ENCODE results near the gene LIME1.

LIME1 gene

DNA sequence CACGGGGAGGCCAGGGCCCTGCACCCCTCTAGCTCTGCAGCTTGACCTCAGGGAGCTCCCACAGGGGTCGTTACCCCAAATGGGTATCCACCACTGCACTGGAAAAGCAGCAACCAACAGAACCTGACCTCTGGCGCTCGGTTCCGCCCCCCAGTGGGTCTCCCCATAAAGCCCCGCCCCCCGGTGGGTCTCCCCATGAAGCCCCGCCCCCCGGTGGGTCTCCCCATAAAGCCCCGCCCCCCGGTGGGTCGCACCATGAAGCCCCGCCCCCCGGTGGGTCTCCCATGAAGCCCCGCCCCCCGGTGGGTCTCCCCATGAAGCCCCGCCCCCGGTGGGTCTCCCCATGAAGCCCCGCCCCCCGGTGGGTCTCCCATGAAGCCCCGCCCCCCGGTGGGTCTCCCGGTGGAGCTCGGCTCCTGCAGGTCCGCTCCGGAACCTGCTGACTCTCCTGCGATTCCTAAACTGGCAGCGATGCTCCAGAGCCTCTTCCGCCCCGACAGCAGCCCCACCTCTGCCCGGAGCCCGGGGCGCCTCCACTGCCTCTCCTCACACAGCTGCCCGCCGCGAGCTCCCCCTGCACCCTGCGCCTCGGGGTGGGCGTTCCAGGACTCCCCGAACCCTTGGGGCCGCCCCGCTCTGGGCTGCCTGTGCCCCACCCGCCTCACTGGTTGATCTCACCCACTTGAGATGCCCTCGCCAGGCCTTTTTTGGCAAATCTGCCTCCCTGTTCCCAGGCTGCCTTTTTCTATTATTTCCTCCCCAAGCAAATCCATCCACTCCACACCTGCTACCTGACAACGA is 15.2 kb downstream of the LIME1 start:
- DNase-seq, result peak; percentile 23

DNA sequence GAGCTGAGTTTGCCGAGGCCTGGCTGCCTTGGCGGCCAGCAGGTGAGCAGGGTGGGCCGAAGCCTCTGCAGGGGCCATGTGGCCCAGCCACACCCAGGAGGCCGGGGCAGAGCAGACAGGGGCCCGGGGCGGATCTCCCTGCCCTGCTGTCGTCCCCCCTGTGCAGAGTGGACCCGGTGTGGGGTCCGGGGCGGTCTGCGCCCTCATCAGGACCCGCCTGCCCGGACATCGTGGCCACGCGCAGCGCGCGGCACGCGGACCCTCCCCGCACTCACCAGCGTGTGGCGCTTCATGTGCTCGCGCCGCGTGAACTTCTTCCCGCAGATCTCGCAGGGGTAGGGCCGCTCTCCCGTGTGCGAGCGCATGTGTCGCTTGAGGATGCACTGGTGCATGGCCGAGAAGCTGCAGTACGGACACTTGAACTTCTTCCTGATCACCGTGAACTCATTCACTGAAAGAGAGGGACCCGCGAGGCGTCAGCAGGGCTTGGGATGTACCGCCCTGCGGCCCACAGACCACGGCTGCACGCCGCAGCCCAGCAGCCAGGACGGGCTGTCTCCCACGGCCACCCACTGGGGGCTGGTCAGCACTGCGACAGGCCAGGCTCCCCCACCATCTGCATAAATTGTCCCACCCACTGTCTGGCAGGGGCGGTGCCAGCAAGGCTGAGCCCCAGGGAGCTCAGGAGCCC is 16.1 kb downstream of the LIME1 start:
- DNase-seq, result peak; percentile 3

DNA sequence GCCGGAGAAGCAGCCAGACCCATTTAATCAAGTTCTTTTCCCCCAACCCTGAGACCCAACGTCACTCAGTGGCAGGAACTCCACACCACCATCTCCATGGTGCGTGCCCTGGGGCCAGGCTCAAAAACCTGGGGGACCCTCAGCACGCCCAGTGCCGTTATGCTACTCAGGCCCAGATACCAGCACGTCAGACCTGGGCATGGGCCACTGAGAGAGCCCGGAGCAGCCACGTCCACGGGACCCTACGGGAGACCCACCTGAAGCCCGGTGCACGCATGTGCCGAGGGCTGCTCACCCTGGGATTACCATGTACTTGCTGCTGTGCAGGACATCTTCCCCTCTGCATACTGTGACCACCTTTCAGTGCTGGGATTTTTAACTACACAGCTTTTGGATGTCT is 16.9 kb downstream of the LIME1 start:
- DNase-seq, result no peak

DNA sequence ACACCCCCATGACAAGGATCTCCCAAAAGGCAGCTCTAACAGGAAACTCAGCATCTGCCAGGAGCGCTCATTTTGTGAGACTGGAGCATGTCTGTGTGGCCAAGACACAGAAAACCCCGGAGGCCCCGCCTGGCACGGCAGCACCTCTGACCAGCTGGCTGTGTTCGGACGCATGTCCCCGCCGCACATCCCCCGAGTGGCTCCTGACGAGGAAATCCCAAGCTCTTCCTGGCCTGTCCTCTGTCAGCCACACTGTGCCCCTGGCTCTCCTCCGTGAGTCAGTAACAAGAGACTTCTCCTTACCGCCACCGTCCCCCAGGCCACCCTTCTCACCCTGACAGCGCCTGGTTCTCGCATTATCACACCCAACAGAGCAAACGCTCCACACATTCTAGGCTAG is 17.5 kb downstream of the LIME1 start:
- no peak for DNase-seq

DNA sequence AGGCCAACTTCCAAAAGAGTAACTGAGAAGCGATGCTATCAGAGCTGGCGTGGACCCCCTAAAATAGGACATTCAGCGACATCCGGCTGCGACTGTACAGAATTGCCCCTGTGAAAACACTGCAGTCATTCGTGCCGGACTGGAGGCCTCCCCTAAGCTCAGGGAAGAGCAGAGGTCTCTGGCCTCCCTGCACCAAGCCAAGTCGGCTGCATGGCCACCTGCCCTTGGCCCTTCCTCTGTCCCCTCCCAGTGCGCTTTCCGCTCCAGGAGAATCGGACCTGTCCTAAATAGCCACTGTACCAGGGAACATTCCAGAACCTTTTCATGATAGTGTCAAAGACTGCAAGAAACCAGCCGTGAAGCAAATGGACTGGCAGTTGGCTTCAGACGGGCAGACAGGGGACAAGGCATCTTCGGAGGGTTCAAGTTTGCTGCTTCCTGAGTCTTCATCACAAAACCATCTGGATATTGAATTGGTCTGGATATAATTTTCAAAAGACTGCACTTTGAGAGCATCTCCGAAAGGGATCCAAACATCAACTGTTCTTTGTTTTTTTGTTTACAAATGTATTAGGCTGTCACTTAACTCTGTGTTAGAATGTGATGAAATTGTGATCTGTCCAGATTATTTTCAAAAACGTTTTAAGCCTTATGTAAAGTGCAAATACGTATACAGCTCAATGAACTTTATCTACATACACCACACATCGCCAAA is 19.6 kb downstream of the LIME1 start:
- no peak for DNase-seq

DNA sequence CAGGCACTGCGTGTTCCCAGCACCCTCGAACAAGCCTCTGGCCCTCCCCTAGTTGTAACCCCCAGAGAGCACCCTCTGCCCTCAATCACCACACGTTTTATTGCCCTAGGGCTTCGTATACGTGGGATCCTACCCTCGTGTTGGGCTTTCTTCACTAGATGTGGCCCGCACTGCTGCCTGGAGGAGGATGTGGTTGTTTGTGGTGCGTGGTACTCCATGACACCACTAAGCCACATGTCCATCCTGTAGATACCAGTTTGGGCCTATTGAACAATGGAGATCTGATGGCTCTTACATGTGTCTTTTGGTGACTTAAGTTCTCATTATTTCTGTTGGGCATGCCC is 20.2 kb downstream of the LIME1 start:
- DNase-seq, result no peak

DNA sequence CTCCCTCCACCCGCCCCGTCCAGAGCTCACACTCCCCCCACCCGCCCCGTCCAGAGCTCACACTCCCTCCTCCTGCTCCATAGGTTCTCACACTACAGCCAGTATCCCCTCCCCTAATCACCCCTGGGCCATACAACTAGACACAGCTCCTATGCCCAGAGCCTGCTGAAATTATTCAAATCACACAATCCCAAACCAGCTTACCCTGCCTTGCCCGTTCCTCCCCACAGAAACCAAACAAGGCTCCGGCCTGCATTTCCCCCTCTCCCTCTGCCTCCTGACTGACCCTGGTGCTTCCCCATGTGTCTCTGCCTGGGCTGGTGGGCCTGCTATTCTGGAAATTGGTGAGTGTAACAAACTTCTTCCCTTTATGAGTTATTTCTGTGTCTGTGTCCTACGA is 21.7 kb downstream of the LIME1 start:
- no peak for DNase-seq

DNA sequence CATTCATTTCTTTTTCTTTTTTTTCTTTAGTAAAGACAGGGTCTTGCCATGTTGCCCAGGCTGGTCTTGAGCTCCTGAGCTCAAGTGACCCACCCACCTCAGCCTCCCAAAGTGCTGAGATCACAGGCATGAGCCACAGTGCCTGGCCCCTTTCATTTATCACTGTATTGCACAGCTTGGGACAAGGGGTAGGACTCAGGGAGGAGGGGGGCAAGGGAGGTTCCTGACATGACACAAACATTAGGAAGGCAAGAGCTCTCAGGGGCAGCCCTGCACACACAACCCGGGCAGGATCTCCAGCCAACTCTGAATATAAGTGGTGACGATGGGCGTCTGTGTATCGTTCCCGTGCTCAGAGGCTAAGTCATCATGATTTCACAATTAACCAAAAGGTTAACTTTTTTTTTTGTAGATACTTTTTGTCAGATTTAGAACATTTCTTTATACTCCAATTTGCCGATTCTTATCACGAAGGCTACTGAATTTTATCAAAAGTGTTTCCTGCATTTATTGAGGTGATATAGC is 23.0 kb downstream of the LIME1 start:
- DNase-seq, result no peak

DNA sequence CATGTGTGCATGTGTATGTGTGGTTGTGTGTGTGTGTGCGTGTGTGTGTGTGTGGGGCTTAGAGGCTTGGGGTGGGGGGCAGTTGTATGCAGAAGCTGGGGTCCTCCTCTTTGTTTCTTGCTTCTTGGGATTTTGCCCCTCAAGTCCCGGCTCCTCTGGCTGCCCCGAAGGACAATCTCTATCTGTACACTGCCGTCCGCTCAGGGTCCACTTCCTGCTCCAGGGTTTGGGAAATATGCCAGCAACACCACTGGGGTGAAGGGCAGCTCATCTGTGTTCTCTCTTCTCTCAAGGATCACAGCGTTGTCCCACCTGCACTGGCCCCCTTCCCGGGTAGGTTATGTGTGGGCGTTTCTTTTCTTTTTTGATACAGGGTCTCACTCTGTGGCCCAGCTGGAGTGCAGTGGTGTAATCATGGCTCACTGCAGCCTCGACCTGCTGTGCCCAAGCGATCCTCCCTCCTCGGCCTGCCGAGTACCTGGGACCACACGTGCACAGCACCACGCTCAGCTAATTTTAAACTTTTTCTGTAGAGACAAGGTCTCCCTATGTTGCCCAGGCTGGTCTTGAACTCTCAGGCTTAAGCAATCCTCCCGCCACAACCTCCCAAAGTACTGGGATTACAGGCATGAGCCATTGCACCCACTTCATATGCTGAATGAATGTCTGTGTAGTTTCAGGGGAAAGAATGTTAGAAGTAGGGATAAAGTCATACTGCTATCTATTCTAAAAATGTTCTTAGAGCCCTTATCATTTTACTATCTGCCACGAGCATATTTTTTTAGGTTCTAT is 28.8 kb downstream of the LIME1 start:
- no peak for DNase-seq

DNA sequence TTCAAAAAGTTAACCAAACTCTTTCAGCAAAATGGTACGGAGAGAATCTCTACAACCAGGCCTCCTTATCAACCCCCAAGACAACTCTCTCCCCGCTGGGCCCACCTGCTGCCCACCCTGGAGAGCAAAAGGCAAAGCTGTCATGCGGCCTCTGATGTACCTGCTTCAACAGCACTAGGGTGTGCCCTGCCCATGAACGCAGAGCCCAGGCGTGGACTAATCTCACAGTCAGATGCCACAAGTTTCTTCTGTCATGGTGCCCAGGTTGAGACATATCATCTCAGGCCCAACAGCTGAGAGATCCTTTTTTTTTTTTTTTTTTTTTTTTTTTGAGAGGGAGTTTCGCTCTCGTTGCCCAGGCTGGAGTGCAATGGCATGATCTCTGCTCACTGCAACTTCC is 29.4 kb downstream of the LIME1 start:
- DNase-seq, result no peak

DNA sequence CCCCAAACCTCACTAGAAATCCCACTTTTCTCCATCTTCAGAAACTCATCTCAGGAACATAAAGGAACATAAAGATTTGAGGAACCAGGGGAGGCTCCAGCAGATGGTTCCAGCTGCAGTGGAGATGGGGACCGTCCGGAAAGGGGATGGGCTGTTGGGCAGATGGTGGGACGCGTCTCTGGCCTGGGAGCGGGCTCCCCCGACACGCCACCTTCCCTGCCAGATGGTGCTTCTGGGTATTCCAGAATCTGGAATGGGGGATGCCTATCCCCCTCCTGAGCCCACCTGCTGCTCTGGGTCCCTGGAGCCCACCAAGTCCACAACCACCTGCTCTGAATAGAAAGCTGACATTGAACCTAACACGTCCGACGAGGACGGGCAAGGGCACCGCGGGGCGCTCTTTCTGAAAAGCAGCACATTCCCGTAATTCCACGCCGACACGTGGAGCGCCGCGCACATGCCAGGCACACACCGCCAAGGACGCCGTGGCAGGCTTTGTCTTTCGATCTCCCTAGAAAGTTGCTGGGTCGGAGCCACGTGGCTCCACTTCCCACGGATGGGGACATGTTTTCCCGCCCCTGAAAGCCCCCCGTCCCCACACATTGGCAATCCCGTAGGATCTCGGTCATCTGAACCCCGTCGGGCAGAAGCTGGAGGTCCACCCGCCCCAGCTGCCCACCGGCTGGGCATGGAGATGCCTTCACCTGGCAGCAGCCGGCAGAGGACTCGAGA is 30.4 kb downstream of the LIME1 start:
- no peak for DNase-seq

DNA sequence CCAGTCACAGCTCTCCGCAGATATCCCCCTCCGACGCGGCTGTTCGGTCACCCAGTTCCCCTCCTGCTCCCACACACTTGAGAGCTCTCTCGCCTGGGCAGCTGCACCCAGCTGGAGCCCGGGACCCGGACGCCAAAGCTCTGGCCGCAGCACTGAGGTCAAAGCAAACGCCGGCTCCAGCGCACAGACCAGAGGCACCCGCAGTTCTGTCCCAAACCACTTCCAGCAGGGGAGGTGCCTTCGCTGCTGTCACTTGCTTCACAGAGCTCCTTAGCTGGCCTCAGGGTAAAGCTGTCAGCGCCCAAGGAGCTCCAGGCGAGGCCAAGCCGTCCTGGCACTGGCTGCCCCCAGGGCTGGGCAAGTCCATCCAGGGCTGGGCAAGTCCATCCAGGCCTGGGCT is 31.0 kb downstream of the LIME1 start:
- DNase-seq, result no peak

DNA sequence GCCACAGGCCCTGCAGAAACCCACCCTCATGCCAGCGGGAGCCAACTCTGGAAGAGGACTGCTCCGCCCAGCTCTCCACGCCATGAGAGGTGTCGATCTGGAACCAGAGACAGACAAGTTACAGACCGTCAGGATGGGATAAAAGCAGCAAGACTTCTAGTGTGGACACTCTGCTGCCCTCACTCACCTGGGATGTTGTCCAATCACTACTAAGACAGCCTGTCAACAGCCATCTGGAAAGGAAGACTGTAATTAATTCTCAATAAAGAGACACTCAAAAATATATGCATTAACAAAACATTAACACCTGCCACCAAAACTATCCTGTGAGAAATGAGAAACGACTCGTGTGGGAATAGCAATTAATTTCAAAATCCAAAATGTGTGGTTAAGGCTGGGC is 31.4 kb downstream of the LIME1 start:
- no peak for DNase-seq

DNA sequence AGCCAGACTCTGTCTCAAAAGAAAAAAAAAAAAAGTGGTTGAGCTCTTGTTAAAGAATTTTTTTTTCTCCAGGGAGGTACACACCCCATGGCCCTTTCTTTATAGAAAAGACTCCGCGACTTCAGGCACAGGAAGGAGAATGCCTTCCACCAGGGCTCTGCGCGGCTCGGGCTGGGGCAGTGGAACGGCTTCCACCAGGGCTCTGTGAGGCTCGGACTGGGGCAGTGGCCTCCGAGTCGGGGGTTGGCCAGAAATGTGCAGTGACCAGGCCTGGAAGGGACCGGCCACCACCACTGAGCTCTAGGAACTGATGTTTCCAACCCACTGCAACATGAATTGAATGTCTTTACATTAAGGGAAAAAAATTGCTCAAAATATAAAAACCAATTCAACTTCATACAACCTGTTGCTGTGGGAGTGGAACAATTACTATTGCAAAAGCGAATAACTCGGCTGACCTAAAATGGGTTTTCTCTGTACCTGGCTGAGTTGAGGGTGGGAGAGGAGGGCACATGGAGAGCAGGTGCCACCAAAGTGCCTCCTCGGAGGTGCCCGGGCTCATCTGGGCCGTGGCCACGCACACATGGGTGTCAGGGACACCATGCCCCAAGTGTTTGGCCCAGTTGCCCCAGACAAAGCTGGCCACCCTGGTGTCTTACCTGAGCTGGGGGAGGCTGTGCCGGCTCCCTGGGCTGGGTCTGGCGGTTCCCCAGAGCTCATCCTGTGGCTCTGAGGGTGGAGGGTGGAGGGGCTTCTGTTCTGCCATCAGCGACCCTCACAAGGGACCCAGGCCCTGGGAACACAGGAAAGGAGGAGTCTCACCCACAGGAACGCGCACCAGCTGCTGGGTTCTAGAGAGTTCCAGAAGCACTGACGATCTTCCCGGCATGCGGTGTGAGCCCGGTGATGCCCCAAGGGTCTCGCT is 32.4 kb downstream of the LIME1 start:
- DNase-seq, result peak; percentile 10

DNA sequence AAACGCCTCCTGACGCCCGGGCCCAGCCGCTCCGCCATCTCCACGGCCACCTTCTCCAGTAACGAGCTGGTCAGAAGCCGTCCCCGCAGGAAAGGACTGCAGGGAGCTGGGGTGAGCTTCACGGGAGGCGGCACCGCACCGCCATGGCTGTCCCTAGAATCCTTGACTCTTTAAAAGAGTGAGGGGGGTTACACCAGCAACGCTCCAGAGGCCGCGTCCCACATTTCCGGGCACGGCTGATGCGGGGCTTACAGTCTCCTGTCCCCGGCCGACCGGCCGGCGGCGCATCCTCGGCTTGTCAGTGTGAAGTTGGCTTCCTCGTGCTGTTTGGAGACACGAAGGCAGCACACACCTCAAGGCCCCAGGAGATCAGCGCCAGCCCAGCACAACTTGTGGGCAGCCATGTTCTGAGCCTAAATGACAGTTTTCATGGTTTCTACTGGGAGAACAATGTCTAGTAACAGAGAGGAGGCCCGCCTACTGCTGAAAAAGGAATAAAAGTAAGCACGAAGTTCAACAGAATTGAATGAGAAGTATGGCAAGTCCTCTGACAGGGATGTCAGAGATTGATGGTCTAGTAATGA is 33.5 kb downstream of the LIME1 start:
- peak; percentile 9 for DNase-seq

DNA sequence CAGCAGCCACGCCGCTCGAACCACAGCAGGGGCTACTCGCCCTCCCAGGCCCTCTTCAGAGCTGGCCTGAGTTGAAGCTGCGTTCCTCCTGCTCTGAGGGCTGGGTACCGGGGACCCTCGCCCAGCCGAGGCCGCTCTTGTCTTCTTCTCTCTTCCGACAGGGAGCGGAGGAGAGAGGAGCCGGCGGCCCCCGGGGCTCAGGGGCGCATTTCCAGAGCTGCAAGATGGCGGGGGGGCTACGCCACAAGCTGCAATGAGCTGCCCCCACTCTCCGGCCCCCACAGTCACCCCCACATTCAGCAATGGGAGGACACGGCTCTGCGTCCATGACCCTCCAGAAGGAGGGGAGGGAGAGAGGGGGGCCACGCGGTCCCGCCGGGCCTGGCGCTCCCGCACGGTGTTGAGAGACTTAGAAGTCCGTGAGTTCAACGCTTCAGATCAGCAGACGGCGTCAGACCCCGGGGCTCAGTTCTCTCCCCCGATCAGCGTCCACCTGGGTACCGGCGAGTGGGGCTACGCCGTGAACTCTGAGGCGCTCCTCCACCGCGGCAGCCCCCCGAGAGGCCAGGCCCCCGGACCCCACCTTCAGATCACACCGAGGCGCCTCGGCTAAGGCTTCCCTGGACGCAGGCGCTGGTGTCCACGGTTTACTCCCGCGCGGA is 34.7 kb downstream of the LIME1 start:
- peak; percentile 9 for DNase-seq

DNA sequence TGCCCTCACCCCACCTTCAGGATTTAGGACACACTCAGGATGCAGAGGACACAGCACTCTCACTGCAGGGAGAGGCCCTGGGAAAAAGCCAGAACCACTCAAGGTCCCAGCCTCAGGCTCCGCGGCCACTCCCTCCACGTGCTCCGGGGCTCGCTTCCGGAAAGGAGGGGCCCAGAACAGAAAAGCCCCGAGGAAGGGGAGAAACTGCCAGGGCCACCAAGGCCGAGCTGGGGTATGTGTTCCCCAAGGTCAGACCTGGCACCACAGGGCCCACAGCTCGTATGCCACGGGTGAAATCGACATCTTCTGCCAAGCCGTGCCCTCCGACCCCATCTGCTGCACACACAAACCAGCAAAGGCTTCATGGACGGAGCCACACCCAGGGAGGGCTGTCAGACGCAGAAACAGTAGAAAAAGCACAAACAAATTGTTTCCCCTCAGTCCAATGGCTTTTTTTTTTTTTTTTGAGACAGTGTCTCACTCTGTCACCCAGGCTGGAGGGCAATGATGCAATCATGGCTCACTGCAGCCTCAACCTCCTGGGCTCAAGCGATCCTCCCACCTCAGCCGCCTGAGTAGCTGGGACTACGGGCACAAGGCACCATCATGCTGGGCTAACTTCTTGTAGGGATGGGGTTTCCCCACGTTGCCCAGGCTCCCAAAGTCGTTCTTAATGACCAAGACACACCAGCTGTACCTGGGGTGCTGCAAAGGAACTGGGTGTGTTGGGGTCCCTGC is 36.5 kb downstream of the LIME1 start:
- peak; percentile 11 for DNase-seq

DNA sequence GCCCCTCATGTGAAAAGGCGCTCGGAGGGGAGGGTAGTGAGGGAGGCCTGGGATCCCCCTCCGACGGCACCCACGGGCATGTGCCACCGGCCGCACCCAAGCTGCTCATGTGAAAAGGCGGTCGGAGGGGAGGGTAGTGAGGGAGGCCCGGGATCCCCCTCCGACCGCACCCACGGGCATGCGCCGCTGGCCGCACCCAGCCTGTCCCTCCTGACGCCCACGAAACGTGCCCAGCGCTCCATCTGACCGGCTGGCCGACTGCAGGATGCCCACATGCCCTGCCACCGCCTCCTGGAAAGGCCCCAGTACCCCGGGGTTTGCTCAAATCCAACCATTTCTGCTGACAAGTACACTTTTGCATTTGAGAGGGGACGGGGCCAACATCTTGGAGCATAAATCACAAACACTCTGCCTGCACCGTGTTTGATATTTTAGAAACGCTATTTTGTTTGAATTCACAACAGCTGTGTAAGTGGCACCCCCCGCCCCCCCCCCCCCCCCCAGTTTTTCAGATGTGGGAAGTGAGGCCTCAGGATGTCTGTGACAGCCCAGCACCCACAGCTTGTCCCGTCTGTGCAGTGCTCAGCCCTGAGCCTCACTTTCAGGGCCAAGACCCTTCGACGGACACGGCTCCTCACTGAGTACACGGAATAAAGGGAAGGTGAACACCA is 37.2 kb downstream of the LIME1 start:
- DNase-seq, result peak; percentile 14

DNA sequence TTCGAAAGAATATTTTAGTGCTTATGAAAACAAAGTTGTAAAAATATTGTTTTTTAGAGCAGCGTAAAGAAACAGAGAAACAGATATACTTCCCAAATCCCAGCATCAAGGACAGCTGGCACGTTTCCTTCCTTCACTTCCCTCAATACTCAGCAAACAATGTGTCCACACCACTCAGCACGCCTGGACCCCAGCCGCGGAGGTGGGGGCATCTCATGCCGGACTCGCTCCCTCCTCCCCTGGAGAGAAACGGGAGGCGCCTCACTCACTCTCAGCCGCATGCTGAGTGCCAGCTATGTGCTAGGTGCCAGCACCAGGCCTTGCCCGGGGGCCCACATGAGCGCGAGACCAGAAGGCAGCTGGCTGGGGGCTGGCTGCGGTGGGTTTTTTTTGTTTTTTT is 37.8 kb downstream of the LIME1 start:
- peak; percentile 7 for DNase-seq

Data from CD4-positive, alpha-beta T cell treated with Interleukin-15 for 1 hour (primary cell).